Body of pancreas (tissue), 4 donors: ENCODE data around the gene PIGU. TPM values are rescaled to one million over a fixed set of nuclear protein-coding genes. Genes with fewer than 3 reads are reported as not detected.

Experiments used
- ATAC-seq: fragments of 150-250 bp; one replicate; pipeline ENCODE4 v1.9.1; 2016
- DNase-seq, 4 donors: peaks; one replicate each; pipeline ENCODE4 v3.0.0-alpha.2; 2019
- H3K27ac ChIP-seq, 4 donors: fragments of 200-600 bp; sonication (generic); 1 replicate in 3 of 4; 2 replicates in 1 of 4; pipeline versions ENCODE4 v1.5.1 to v1.6.1; 2016 to 2019; ENCODE audit warnings: mild to moderate bottlenecking in 1 of 4, mixed read lengths in 1 of 4, moderate library complexity in 1 of 4
- H3K27me3 ChIP-seq, 2 donors: fragments of 200-600 bp; sonication (generic); one replicate each; pipeline ENCODE4 v1.6.0; 2016; ENCODE audit warnings: mild to moderate bottlenecking in 1 of 2
- H3K36me3 ChIP-seq, 2 donors: fragments of 200-600 bp; sonication (generic); replicated peaks in 1 of 2; 2 replicates each; pipeline ENCODE4 v1.5.1; 2016; ENCODE audit warnings: low read depth in 2 of 2; ENCODE audit not compliant: insufficient read depth in 1 of 2
- H3K4me1 ChIP-seq: fragments of 200-600 bp; sonication (generic); one replicate; pipeline ENCODE4 v1.6.0; 2016
- H3K4me3 ChIP-seq, 2 donors: fragments of 200-600 bp; sonication (generic); 1 replicate in 1 of 2; 2 replicates in 1 of 2; pipeline ENCODE4 v1.5.1; 2016 to 2019
- H3K9me3 ChIP-seq, 3 donors: fragments of 200-600 bp; sonication (generic); 1 replicate in 2 of 3; 2 replicates in 1 of 3; pipeline ENCODE4 v1.5.1; 2016
- POLR2A ChIP-seq, 3 donors: fragments of 450-650 bp; IDR thresholded peaks; one replicate each; pipeline ENCODE4 v1.6.1; 2016; ENCODE audit warnings: antibody characterized with exemption in 3 of 3, mild to moderate bottlenecking in 2 of 3
- WGBS, 2 donors: methylation state at CpG; one replicate each; pipeline ENCODE4 v1.1.5; 2017; 5-methylcytosine and 5-hydroxymethylcytosine counted together
- intact Hi-C: fragments of 100-400 bp; cut with DNase I; formaldehyde crosslinking; loops from one replicate; pipeline ENCODE4 v1.15.1; 2023
- total RNA-seq, 2 donors: library from RNA; depleted of rRNA; stranded (reverse); fragments of >200 nt; gene quantifications; one replicate each; pipeline ENCODE4 v1.1.0, GENCODE V29; 2016
- TF ChIP-seq, protein P1 (sequence below), 7 experiments: fragments of 450-650 bp in 4 of 7; fragments of 200-600 bp in 3 of 7; sonication (generic) in 3 of 7; IDR thresholded peaks; one replicate each; pipeline ENCODE4 v1.5.1; 2016 to 2019; ENCODE audit warnings: antibody characterized with exemption in 7 of 7

Gene PIGU
- total RNA-seq, 2 donors from 2014 or later, result 4.4 to 14.8 TPM

DNA sequence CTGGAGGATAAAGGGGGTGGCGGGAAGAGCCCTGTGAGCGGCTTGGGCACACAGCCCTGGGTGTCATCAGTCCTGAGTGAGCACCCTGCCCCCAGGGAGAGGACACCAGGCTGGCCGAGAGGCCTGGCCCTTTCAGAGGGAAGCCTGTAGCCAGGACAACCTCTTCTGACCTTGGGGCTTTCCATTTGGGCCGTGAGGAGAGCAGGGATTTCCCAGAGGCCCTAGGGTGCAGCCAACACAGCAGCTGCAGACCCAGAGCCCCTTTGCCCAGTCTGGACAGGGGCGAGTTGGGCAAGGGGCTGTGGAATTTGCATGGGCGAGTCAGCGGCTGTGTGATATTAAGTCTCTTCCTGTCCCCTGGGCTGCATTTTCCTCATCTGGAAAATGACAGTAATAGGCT, 112.1 kb downstream of the PIGU start:
- Histone ChIP-seq H3K4me1 (no peaks in the 10 kb centered on the region), H3K4me3 (no peak overlapping the region), H3K36me3 (no peaks in the 10 kb centered on the region), H3K9me3 (no peaks in the 10 kb centered on the region), H3K27me3 (no peaks in the 10 kb centered on the region), H3K27ac (no peak overlapping the region)
- TF ChIP-seq, protein P1, sequence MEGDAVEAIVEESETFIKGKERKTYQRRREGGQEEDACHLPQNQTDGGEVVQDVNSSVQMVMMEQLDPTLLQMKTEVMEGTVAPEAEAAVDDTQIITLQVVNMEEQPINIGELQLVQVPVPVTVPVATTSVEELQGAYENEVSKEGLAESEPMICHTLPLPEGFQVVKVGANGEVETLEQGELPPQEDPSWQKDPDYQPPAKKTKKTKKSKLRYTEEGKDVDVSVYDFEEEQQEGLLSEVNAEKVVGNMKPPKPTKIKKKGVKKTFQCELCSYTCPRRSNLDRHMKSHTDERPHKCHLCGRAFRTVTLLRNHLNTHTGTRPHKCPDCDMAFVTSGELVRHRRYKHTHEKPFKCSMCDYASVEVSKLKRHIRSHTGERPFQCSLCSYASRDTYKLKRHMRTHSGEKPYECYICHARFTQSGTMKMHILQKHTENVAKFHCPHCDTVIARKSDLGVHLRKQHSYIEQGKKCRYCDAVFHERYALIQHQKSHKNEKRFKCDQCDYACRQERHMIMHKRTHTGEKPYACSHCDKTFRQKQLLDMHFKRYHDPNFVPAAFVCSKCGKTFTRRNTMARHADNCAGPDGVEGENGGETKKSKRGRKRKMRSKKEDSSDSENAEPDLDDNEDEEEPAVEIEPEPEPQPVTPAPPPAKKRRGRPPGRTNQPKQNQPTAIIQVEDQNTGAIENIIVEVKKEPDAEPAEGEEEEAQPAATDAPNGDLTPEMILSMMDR (IDR thresholded peaks at IDR 0.05), result no peak
- no peak for TF ChIP-seq POLR2A (IDR thresholded peaks at IDR 0.05)
- WGBS, 2 donors, result 58 to 65% methylated on average over 5 to 7 of the region's 7 CpGs
- ATAC-seq, result no peak
- no peak for DNase-seq
- intact Hi-C loops, result no loop called here

DNA sequence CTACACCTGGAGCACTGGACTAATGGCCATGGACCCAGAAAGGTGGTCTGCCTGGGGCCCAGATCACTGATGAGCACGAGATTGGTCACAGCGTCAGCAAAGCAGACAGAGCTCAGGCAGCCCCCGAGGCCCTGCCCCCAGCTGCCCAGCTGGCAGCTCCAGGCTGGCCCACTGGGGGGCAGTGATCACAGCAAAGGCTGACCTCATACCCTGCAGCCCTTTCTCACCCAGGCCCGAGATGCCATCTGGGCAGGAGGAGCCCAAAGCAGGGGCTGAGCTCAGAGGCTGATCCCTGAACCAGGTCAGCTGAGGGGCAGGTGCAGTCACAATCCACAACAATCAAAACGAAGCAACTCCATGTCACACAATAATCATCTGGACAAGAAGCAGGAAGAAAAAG, 114.3 kb downstream of the PIGU start:
- ATAC-seq (no peak), DNase-seq (peak in 1 of 4 donors; percentile 35)
- H3K27me3 ChIP-seq, result no peaks in the 10 kb centered on the region
- H3K9me3 ChIP-seq, result no peaks in the 10 kb centered on the region
- H3K4me1 ChIP-seq, result peaks cover 11% of the 10 kb centered on the region
- TF ChIP-seq POLR2A (IDR thresholded peaks at IDR 0.05), result no peak
- TF ChIP-seq, protein P1 (IDR thresholded peaks at IDR 0.05), result peak in 4 of 7 experiments; percentile 27 to 37 (median 30)
- no peak overlapping the region for H3K4me3 ChIP-seq
- H3K27ac ChIP-seq, result no peak overlapping the region
- 45 to 60% methylated on average over 3 to 5 of the region's 5 CpGs for WGBS, 2 donors
- intact Hi-C loops, result no loop called here
- no peaks in the 10 kb centered on the region for H3K36me3 ChIP-seq

DNA sequence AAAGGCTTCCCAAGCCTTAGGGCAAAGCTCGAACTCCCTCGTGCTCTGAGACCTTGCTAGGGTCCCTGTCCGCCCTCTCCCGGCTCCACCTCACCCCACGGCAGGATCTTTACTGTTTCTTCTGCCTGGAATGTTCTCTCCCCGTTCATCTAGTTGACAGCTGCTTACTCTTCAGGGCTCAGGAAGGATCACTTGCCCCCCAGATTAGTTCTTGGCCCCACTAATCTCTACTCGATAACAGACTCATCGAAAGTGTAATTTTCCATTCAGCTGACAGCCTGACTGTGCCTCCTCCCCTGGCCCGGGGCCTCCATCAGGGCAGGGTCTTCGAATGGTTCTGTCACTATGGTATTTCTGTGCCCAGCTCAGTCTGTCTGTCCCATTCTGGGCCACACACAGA, 115.2 kb downstream of the PIGU start:
- Histone ChIP-seq H3K27ac (no peak overlapping the region), H3K9me3 (no peaks in the 10 kb centered on the region), H3K27me3 (no peaks in the 10 kb centered on the region), H3K4me1 (peaks cover 14% of the 10 kb centered on the region), H3K36me3 (no peaks in the 10 kb centered on the region), H3K4me3 (no peak overlapping the region)
- ATAC-seq, result no peak
- WGBS, 2 donors, result 67 to 68% methylated on average over 10 of the region's 10 CpGs
- intact Hi-C loops, result no loop called here
- TF ChIP-seq POLR2A (IDR thresholded peaks at IDR 0.05), result no peak
- TF ChIP-seq, protein P1 (IDR thresholded peaks at IDR 0.05), result no peak
- no peak for DNase-seq

DNA sequence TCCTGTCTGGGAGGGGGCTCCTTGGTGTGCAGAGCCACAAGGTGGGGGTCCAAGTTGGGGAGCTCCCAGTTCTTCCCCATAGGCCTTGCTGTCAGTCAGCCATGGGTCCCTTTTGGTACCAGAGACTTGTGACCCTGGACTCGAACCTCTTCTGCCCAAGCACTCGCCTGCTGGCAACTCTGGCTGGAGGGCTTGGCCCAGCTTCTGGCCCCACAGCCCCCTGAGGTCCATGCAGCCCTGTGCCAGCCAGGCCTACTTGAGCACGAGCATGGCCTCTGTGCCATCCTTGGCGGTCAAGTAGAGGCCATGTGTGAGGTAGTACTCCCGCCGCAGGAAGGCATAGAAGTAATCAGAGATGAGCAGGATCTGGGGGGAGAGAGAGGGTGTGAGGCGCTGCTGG, 116.3 kb downstream of the PIGU start:
- 94% methylated on average over 7 of the region's 7 CpGs; no CpG with 5 or more reads in 1 of the 2 donors for WGBS, 2 donors
- intact Hi-C loops, result no loop called here
- ATAC-seq (no peak), DNase-seq (no peak)
- Histone ChIP-seq H3K4me3 (no peak overlapping the region), H3K4me1 (peaks cover 14% of the 10 kb centered on the region), H3K27me3 (no peaks in the 10 kb centered on the region), H3K9me3 (no peaks in the 10 kb centered on the region), H3K27ac (no peak overlapping the region), H3K36me3 (no peaks in the 10 kb centered on the region)
- TF ChIP-seq POLR2A (IDR thresholded peaks at IDR 0.05), result no peak
- TF ChIP-seq, protein P1 (IDR thresholded peaks at IDR 0.05), result no peak

DNA sequence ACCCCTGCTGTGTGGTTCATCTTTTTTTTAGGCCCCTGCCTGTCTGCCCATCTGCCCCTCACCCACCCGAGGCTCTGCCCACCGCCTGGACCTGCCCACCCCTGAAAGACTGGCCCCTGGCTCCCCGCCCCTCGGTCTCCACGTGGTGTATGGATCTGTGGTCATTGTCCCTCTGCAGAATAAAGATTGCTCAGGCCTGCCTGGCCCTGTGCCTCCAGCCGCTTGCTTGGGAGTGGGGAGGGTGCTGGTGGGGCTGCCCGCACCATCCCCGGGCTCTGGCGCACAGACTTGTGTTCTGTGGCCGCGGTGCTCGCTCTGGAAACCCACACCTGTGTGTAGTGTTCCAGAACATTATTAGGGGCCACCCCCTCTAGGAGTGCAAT, 116.8 kb downstream of the PIGU start:
- Histone ChIP-seq H3K4me1 (peaks cover 14% of the 10 kb centered on the region), H3K27ac (peak overlapping the region in 1 of 4 donors; percentile 93)

More for the DNA sequence above, 116.8 kb downstream of the PIGU start:
- H3K4me3 ChIP-seq, result no peak overlapping the region
- no peaks in the 10 kb centered on the region for H3K9me3 ChIP-seq
- 72 to 78% methylated on average over 9 to 10 of the region's 12 CpGs for WGBS, 2 donors
- DNase-seq (peak in 1 of 4 donors; percentile 29), ATAC-seq (no peak)
- no peaks in the 10 kb centered on the region for H3K27me3 ChIP-seq
- no peak for TF ChIP-seq POLR2A (IDR thresholded peaks at IDR 0.05)
- TF ChIP-seq, protein P1 (IDR thresholded peaks at IDR 0.05), result no peak
- intact Hi-C loops, result no loop called here
- H3K36me3 ChIP-seq, result no peaks in the 10 kb centered on the region
